GM13977 (cell line): ENCODE results near the gene AUTS2.
"Not testable (repeated sequence)": the region's sequence is repeated elsewhere in the genome, so short reads cannot be mapped to it uniquely, and the experiment has no call there.

Experiments used
- DNase-seq: peaks from one replicate; pipeline ENCODE4 v3.0.0; 2012; ENCODE audit warnings: low spot score
- CTCF ChIP-seq: IDR thresholded peaks from 2 replicates; pipeline ENCODE4 v1.5.1; 2012; ENCODE audit warnings: mild to moderate bottlenecking, control low read depth; ENCODE audit not compliant: insufficient read depth; ENCODE audit errors: extremely low read depth, missing control alignments
- in situ Hi-C: fragments of 300-500 bp; cut with MboI; formaldehyde crosslinking; loops from one replicate; pipeline ENCODE4 v1.12.0; 2022; ENCODE audit warnings: low sequenced_read_pairs, low pct_unique_long_range_greater_than_20kb, mixed read lengths, inconsistent platforms; ENCODE audit not compliant: unreplicated experiment

AUTS2 gene

GRCh38 chr7:70727861-70728260 is 1129.6 kb downstream of the AUTS2 start:
- in situ Hi-C loops, result no loop called here
- DNase-seq, result no peak
- TF ChIP-seq CTCF, result no peak

- no peak for TF ChIP-seq CTCF
- in situ Hi-C loops, result no loop called here
- no peak for DNase-seq
These were observed 1130.7 kb downstream of the AUTS2 start for GRCh38 chr7:70728872-70729552.

GRCh38 chr7:70729553-70730157 is 1131.4 kb downstream of the AUTS2 start:
- DNase-seq, in situ Hi-C loops: not testable (repeated sequence)

- no peak for DNase-seq
- in situ Hi-C loops, result no loop called here
- no peak for TF ChIP-seq CTCF
These were observed 1132.3 kb downstream of the AUTS2 start for GRCh38 chr7:70730451-70731110.

GRCh38 chr7:70733090-70733489 is 1134.8 kb downstream of the AUTS2 start:
- no peak for TF ChIP-seq CTCF
- in situ Hi-C loops, result no loop called here
- DNase-seq, result no peak

- in situ Hi-C loops, result no loop called here
- no peak for DNase-seq
- no peak for TF ChIP-seq CTCF
These were observed 1136.1 kb downstream of the AUTS2 start for GRCh38 chr7:70734411-70734810.

GRCh38 chr7:70735313-70735712 is 1137.0 kb downstream of the AUTS2 start:
- in situ Hi-C loops, result no loop called here
- no peak for DNase-seq
- no peak for TF ChIP-seq CTCF
